ENCODE measurements around the gene CACNG6.

- TF ChIP-seq EP300 (IDR thresholded peaks at IDR 0.05) (no peak), CTCF (IDR thresholded peaks at IDR 0.05) (no peak), POLR2A (IDR thresholded peaks at IDR 0.05) (no peak)
Observed at GRCh38 chr19:53966931-53967330, 24.5 kb upstream of the CACNG6 start.

Measured in upper lobe of left lung (tissue), 4 donors.